ENCODE results near the gene COL16A1. TPM values are rescaled to one million over a fixed set of nuclear protein-coding genes. Genes with fewer than 3 reads are reported as not detected.

COL16A1 gene
- polyA plus RNA-seq (2012; ENCODE audit: low read depth, missing spikeins) = 3.4 TPM

DNA sequence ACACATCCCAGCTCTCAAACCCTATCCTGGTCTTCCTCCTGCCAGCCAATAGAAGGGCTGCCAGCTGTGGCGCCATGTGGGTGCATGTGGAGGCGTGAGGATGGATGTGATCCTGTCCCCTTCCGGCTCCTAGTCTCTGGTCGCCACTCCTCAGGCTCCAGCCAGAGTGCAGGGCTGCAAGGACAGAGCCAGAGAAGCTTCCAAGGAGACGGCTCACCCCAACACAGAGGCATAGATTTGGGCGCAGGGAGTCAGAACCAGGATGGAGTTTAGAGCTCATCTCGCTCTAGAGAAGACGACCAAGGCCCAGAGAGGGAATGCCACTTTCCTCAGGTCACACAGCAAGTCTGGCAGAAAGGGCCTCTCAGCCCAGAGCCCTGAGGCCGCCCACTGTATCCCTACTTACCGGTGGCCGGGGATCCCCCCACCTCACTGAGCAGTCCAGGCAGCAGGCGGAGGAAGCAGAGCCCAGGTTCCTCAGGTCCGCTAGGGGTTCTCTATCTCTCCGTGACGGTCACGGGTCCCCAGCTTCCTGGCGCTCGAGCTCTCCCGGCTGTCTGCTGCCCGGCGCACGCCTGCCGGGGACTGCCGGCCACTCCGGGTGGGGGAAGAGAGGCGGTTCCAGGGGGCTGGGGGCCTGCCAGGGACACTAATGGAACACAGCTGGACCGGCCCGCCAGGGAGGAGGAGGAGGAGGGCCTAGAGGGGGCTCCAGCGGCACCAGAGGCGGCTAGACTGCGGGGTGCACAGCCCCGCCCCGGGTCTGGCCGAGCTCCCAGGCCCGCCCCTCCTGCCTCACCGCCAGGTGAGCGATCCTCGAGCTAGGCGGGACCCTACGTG, at the start of gene COL16A1:
TSS of gene COL16A1 (minus strand) at position 587 of the 840 bp plus-strand sequence. CDS start 1,824 bp downstream, outside the sequence.
- FAIRE-seq = no peak
- no peak for DNase-seq (ENCODE audit: insufficient read length, low spot score)
- no peak for TF ChIP-seq POLR2AphosphoS5 (IDR thresholded peaks at IDR 0.05; ENCODE audit: low read depth, low read length)
- no peak for TF ChIP-seq PAX5 (IDR thresholded peaks at IDR 0.05; ENCODE audit: insufficient read depth, low read length, severe bottlenecking)
- TF ChIP-seq TAF1 (IDR thresholded peaks at IDR 0.05; ENCODE audit: low read depth, low read length) = no peak
- no peak for TF ChIP-seq POU2F2 (IDR thresholded peaks at IDR 0.05; ENCODE audit: low read depth, low read length)
- TF ChIP-seq SPI1 (IDR thresholded peaks at IDR 0.05; ENCODE audit: low read depth, low read length) = no peak
- no peak for TF ChIP-seq POLR2A (IDR thresholded peaks at IDR 0.05; ENCODE audit: low read depth, low read length)

DNA sequence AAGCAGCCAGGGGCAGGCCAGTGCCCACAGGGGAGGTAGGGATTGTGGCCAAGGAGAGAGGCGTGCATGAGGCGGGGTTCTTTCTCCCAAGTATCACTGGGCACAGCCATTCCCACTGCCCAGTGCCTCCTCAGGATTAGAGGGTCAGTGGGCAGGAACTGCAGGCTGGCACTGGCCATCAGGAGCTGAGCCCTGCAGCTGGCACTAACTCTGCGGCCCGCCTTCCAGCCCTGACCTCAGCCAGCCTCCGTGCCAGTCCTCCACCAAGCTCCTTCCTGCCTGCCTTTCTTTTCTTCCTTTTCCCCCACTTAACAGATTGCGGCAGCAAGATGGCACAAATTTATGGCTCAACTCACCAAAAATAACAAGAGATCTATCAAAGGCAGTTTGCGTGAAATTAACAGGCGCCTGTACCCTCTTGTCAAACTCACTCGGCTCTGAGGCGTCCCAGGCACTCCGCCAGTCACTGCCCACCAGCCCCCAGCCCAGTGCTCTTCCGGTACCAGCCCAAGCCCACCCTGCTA, 49.2 kb upstream of the COL16A1 start:
- DNase-seq (ENCODE audit: insufficient read length, low spot score) = no peak
- no peak for FAIRE-seq
- TF ChIP-seq SPI1 (IDR thresholded peaks at IDR 0.05; ENCODE audit: low read depth, low read length) (no peak), POLR2AphosphoS5 (IDR thresholded peaks at IDR 0.05; ENCODE audit: low read depth, low read length) (no peak), POLR2A (IDR thresholded peaks at IDR 0.05; ENCODE audit: low read depth, low read length) (no peak), POU2F2 (IDR thresholded peaks at IDR 0.05; ENCODE audit: low read depth, low read length) (no peak), PAX5 (IDR thresholded peaks at IDR 0.05; ENCODE audit: insufficient read depth, low read length, severe bottlenecking) (no peak), TAF1 (IDR thresholded peaks at IDR 0.05; ENCODE audit: low read depth, low read length) (no peak)

DNA sequence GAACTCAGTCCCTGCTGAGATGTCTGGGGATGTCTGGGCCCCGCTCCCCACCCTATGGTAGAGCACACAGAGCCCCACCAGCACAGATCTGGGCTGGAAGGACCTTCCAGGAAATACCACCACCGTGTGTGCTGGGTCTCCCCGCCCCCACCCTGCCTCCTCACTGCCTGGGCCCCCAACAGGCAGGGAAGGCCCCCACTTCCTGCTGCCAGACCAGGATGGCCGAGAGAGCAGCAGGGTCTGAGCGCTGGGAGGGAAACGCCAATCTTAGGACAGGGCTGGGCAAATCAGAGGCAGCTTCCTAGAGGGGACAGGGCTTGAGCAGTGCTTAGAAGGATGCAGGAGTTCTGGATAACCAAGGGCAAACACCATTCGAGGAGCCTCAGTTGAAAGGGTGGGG, 48.4 kb upstream of the COL16A1 start:
- TF ChIP-seq SPI1 (IDR thresholded peaks at IDR 0.05; ENCODE audit: low read depth, low read length) = no peak
- no peak for TF ChIP-seq POLR2AphosphoS5 (IDR thresholded peaks at IDR 0.05; ENCODE audit: low read depth, low read length)
- no peak for TF ChIP-seq TAF1 (IDR thresholded peaks at IDR 0.05; ENCODE audit: low read depth, low read length)
- TF ChIP-seq PAX5 (IDR thresholded peaks at IDR 0.05; ENCODE audit: insufficient read depth, low read length, severe bottlenecking) = no peak
- no peak for TF ChIP-seq POU2F2 (IDR thresholded peaks at IDR 0.05; ENCODE audit: low read depth, low read length)
- no peak for TF ChIP-seq POLR2A (IDR thresholded peaks at IDR 0.05; ENCODE audit: low read depth, low read length)
- no peak for DNase-seq (ENCODE audit: insufficient read length, low spot score)
- no peak for FAIRE-seq

DNA sequence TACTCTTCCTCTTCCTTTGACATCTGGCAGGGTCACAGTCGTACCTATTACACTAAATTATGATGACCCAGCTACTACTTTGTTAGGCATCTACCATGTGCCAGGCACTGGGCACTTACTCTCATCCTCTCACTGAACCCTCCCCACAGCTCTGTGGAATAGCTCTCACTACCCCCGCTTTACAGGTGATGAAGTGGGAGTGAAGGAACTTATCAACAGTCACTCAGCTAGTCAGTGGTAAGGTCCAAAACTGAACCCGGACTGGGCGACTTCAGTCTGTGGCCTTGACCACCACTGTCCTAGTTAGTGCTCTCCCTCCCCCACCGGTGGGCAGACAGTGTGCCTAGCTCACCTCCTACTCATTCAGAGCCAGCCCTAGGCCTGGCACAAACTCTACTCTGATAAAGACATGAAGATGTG, 48.0 kb upstream of the COL16A1 start:
- no peak for TF ChIP-seq POU2F2 (IDR thresholded peaks at IDR 0.05; ENCODE audit: low read depth, low read length)
- no peak for TF ChIP-seq POLR2A (IDR thresholded peaks at IDR 0.05; ENCODE audit: low read depth, low read length)
- TF ChIP-seq PAX5 (IDR thresholded peaks at IDR 0.05; ENCODE audit: insufficient read depth, low read length, severe bottlenecking) = no peak
- TF ChIP-seq SPI1 (IDR thresholded peaks at IDR 0.05; ENCODE audit: low read depth, low read length) = no peak
- TF ChIP-seq TAF1 (IDR thresholded peaks at IDR 0.05; ENCODE audit: low read depth, low read length) = no peak
- no peak for TF ChIP-seq POLR2AphosphoS5 (IDR thresholded peaks at IDR 0.05; ENCODE audit: low read depth, low read length)
- FAIRE-seq = peak; percentile 67

GRCh38 chr1:31750858-31751510, 47.2 kb upstream of the COL16A1 start:
- DNase-seq (ENCODE audit: insufficient read length, low spot score) (no peak), FAIRE-seq (peak; percentile 64)
- TF ChIP-seq POU2F2 (IDR thresholded peaks at IDR 0.05; ENCODE audit: low read depth, low read length) (no peak), TAF1 (IDR thresholded peaks at IDR 0.05; ENCODE audit: low read depth, low read length) (no peak), POLR2A (IDR thresholded peaks at IDR 0.05; ENCODE audit: low read depth, low read length) (no peak), SPI1 (IDR thresholded peaks at IDR 0.05; ENCODE audit: low read depth, low read length) (no peak), POLR2AphosphoS5 (IDR thresholded peaks at IDR 0.05; ENCODE audit: low read depth, low read length) (no peak), PAX5 (IDR thresholded peaks at IDR 0.05; ENCODE audit: insufficient read depth, low read length, severe bottlenecking) (no peak)

More for the DNA sequence above, 48.0 kb upstream of the COL16A1 start:
- no peak for DNase-seq (ENCODE audit: insufficient read length, low spot score)

DNA sequence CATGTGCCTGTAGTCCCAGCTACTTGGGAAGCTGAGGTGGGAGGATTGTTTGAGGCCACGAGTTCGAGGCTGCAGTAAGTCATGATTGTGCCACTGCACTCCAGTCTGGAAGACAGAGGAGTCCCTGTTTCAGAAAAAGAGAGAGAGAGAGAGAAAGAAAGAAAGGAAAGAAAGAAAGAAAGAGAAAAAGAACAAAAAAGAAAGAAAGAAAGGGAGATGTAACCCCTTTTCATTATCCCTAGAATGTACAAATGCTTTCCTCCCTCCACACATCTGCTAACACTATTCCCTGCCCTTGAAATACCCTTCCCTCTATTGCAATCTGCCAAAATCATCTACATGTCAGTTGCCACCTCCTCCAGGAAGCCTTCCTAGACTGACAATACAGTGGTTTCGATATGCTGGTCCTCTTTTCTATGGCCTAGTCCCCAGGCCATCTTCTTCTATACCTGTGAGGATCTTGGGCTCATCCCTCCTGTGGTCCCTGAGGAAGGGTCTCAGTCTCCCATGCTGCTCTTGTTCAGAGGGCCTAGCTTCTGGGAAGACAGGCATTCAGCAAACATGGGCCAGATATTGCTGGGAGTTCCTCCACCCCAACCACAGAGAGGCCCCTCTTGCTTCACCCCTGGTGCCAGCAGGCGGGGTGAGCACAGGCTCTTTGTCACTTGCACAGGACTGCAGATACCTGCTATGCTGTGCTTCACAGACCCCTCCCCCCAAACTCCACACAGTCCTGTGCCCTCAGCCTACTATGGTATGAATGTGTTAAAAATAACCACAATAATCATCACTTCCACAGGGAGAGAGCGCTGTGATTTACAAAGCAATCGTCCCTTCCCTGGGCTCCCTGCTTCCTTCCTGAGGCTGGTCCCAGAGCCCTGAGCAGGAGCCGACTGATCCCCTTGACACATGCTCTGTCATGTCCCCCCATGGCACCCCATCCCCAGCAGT, 46.2 kb upstream of the COL16A1 start:
- no peak for DNase-seq (ENCODE audit: insufficient read length, low spot score)
- no peak for FAIRE-seq
- TF ChIP-seq POU2F2 (IDR thresholded peaks at IDR 0.05; ENCODE audit: low read depth, low read length) (no peak), POLR2A (IDR thresholded peaks at IDR 0.05; ENCODE audit: low read depth, low read length) (no peak), POLR2AphosphoS5 (IDR thresholded peaks at IDR 0.05; ENCODE audit: low read depth, low read length) (no peak), SPI1 (IDR thresholded peaks at IDR 0.05; ENCODE audit: low read depth, low read length) (no peak)

DNA sequence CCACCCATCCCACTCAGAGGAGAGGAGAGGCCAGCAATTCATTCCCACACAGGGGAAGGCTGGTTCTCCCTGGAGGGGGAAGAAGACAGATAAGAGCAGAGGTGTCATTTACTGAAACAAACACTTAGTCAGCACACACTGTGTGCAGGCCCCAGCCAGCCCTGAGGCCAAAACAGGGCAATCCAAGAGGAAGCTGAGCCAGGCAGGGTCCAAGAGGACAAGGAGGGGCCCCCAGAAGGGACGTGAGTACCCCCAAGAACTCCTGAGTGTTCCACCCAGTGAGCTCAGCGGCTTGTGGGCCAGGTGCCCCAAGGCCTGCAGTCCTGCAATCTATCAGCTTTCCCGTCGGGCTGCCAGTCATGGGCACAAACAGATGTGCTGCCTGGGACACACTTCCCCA, 44.5 kb upstream of the COL16A1 start:
- no peak for TF ChIP-seq POU2F2 (IDR thresholded peaks at IDR 0.05; ENCODE audit: low read depth, low read length)
- no peak for TF ChIP-seq TAF1 (IDR thresholded peaks at IDR 0.05; ENCODE audit: low read depth, low read length)
- TF ChIP-seq PAX5 (IDR thresholded peaks at IDR 0.05; ENCODE audit: insufficient read depth, low read length, severe bottlenecking) = no peak
- no peak for TF ChIP-seq POLR2A (IDR thresholded peaks at IDR 0.05; ENCODE audit: low read depth, low read length)
- no peak for TF ChIP-seq POLR2AphosphoS5 (IDR thresholded peaks at IDR 0.05; ENCODE audit: low read depth, low read length)
- TF ChIP-seq SPI1 (IDR thresholded peaks at IDR 0.05; ENCODE audit: low read depth, low read length) = no peak
- no peak for DNase-seq (ENCODE audit: insufficient read length, low spot score)
- no peak for FAIRE-seq

- TF ChIP-seq PAX5 (IDR thresholded peaks at IDR 0.05; ENCODE audit: insufficient read depth, low read length, severe bottlenecking) (no peak), POLR2A (IDR thresholded peaks at IDR 0.05; ENCODE audit: low read depth, low read length) (no peak), TAF1 (IDR thresholded peaks at IDR 0.05; ENCODE audit: low read depth, low read length) (no peak), POLR2AphosphoS5 (IDR thresholded peaks at IDR 0.05; ENCODE audit: low read depth, low read length) (no peak), POU2F2 (IDR thresholded peaks at IDR 0.05; ENCODE audit: low read depth, low read length) (no peak), SPI1 (IDR thresholded peaks at IDR 0.05; ENCODE audit: low read depth, low read length) (no peak)
- no peak for FAIRE-seq
- no peak for DNase-seq (ENCODE audit: insufficient read length, low spot score)
These were observed 43.5 kb upstream of the COL16A1 start for GRCh38 chr1:31747304-31747703.

Measured in GM12891 (cell line).